Esophagus mucosa (tissue), 1 donor: ENCODE measurements around the gene PLB1. TPM values are rescaled to one million over a fixed set of nuclear protein-coding genes. Genes with fewer than 3 reads are reported as not detected.
A peak's percentile ranks its signal among the peaks of the same experiment; 100 is the strongest.

Source experiments
- ATAC-seq: fragments of 200-7000 bp; cut with Tn5 transposase; one replicate; pipeline ENCODE4 v1.9.1; 2020
- total RNA-seq: library from RNA; stranded (reverse); gene quantifications from one replicate; pipeline ENCODE4 v1.2.4, GENCODE V29; 2023
- donor health status: DM: yes; HTN: yes; CAD: no.

Gene PLB1
- total RNA-seq, 1 donor from 2014 or later, result 1.6 TPM

DNA sequence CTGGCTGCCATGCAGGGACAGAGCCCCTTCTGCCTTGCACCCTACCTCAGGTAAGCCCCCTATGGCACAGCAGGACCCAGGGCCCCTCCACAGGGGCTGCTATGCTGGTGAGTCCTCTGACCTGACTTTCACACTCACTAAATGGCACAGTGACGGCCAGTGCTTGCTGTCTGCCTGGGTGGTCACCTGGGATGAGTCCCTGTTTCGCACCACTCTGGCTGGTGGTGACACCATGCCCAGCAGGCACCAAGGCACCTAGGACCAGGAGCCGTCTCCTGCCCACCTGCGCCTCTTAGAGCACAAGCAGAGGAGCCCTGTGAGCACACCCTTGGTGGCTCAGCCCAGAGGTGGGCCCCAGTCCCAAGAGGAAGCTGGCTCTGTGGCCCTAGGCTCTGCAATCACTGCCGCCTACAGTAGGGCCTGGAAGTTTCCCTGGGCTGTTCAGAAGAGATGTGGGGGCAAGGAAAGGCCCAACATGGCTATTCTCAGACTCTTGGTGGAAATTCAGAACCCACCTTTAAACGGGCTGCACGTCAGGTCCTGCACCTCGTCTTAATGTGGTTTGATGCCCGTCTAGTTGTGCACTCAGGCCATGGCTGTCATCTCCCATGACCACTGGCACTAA is 96.0 kb downstream of the PLB1 start:
- ATAC-seq, result no peak

DNA sequence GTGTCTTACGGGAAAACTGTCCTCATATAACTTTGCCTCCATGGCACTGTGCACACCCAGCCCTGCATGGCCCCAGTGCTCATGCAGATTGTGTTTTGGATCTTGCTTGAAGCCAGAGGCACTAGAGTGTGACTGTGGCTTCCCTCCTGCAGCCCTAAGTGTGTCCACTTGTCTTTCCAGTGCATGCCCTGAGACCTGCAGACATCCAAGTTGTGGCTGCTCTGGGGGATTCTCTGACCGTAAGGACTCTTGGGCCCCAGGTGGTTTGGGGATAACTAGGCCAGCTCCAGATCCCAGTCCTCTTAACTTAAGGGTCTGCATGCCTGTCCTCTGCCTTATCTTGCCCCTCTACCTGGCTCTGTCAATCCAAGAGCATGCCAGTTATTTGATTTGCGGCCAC is 96.6 kb downstream of the PLB1 start:
- ATAC-seq, result no peak

DNA sequence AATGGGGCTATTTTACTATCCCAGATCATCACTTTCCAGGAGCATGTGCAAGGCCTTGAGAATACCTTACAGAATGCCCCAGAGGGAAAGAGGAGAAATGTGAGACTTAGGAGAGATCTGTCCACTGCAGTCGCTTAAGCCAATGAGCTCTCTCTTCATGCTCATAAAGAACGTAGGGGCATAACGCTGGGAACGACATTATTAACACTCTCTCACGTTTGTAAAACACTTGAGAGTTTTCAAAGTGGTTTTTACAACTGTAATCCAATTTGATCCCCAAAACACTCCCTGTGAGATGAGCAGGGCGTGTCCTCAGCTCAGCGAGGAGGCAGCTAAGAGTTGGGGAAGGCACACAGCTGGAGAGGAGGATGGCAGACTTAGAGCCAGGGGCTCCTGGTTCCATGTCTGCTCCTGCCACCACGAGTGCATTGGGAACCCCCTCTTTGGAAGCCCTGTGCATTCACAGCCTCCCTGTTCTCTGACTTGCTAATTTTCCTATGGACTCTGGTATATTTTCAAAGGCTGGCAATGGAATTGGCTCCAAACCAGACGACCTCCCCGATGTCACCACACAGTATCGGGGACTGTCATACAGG is 97.4 kb downstream of the PLB1 start:
- ATAC-seq, result peak; percentile 27

DNA sequence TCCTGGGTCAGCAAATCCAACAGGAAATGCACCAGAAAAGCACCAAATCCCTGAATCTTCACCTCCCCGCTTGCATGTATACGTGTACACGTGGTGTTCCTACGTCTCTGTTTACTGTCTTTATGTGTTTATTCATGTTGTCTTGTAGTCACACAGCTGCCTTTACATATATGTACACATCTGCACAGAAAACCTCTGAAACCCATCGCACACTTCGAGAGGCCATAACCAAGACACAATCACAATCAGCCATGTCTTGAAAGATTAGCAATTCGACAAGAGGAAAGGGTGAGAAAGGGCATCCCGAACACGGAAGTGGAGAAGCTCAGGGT is 98.1 kb downstream of the PLB1 start:
- ATAC-seq, result no peak

DNA sequence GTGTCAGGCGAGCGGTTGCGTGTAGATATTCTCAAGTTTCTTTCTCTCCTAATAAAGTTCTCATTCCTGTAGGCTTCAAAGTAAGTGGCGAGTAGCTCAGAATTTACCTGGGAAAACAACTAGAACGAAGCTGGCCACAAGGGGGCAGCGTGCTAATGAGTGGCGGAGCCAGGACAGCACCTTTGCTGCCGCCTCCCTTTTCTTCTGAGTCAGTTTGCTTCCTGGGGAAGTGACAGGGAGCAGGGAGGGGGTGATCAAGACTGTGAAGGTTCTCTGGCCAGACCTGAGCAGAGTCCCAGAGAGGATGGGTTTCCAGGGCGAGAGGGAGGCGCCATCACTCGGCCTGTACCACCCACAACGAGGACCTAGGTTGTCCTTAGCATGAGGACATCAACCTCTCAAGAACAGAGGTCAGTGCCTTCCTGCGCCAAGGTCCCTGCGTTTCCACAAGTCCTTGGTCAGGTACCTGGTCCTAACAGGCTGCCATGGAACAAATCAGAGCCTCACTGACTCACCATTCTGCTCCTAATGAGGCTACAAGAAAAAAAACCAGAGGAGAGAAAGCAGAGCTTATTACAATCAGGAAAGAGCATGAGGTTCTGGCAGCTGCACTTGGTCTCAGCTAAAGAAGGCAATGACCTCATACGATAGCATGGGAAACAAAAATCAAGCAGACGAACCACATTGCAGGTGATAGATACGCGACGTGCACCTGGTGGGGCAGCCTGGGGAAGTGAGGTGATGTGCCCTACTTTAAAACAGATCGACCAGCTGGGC is 98.7 kb downstream of the PLB1 start:
- ATAC-seq, result peak; percentile 89

DNA sequence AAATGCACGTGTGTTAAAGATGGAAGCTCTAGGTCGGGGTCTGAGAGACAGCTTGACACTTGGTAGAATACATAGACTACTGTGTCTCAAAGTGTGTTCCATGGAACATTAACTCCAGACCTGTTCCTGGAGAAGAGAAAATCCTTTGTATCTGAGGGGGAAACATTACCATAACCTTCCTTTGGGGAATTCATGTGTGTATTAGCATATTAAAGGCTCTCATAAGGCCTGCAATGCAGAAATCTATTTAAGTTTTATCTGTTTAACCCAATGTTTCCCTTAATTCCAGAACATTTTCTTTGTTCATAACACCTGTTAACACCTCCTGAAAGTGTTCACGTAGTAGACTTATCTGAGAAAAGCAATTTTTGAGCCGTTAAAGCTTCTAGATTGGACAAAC is 99.5 kb downstream of the PLB1 start:
- no peak for ATAC-seq

DNA sequence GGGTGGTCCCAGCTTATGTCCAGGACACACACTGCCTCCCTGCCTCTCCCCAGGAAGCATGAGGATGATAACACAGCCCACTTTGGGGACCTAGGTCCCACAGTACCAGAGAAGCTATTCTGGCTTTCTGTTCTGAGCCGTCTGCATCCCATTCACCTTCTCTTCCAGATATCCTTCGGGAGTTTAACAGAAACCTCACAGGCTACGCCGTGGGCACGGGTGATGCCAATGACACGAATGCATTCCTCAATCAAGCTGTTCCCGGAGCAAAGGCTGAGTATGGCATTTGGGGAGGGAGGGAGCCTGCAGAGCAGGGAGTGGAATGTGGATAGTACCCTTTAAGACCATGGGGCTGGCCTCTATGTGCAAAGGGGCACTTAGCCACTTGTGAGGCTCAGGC is 102.6 kb downstream of the PLB1 start:
- no peak for ATAC-seq

DNA sequence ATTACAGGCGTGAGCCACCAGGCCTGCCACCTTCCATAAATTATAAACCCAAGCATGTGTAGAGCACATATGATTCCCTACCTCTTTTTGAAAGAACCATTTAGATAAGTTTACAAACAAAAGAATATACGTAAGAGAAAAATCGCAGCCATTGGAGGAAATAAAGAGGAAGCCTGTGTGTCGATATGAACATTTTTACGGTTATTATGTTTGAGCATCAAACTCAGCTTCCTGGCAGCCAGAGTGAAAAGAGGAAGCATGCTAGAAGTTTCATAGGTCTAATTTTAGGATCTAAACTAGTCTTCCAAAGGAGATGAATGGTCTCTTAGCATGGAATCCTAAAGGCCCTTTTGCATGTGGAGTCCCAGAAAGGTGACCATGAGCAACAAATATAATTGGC is 104.3 kb downstream of the PLB1 start:
- ATAC-seq, result no peak

DNA sequence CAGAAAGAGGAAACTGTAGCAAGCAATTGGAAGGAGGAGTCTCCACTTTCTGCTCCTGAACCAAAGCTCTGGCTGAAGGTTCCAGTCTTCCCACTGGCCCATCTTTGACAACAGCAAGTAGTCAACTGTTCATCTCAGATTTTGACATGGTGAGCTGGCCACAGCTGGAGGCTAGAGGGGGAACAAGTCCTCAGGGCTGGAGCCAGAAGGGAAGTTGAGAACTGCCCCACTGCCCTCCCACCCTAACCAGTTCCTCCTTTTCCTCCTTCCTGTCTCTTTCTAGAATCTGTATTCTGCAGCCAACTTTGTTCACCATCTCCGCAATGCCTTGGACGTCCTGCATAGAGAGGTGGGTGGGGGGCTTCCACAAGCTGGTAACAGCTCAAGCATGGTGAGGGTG is 105.8 kb downstream of the PLB1 start:
- ATAC-seq, result no peak

DNA sequence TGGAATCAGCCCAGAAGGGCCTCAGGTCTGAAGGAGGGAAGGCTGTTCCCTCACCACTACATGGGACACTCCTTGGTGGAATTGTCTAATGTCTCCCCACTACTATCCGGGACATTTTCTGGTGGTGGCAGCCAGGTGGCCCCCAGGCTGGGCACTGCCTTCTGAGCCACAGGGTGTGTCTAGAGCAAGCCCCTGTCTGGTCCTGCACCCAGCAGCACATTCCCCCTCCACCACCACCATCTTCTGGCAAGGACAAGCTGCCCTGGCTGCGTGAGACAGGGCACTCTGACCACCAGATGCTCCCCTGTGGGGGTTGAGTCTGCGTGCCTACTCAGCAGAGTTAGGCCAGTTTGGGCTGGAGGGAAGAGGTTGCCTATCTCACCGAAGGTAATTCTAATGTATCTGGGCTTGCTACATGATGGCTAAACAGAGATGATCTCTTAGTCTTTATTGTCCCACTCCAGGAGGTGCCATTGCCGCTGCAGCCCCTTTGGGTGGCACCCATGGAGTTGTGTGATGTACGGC is 106.3 kb downstream of the PLB1 start:
- no peak for ATAC-seq

DNA sequence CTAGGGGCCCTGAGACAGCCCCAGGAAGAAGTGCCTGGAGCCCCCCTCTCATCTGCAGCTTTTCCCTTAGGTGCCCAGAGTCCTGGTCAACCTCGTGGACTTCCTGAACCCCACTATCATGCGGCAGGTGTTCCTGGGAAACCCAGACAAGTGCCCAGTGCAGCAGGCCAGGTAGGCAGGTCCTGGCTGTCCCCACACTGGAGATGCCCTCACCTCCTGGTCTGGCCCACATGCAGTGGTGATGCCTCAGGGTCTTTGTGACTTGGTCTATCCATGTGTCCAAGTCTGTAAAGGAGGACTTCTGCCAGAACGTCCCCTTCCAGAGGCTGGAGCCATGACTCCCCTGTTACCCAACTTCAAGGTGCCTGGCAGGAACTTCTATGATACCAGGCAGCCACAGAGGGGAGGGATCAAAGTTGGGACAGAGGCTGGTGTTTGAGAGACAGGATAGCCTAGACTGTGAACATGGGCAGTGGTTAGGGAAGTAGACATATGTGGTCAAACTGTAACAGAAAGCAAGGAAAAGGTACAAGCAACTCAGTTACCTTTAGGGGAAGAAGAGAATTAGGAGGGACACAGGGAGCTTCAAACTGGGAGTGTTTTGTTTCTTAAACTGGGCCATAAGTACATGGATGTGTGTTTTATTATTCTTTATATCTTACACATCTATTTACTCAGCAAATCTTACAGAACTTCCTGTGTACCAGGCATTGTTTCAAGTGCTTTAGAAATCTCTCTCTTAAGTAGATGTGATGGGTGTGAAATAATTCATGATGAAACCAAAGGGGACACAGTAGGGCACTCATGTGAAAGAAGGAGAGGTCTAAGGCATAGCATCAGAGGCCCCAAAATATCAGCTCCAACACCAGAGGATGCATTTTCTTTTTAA is 107.1 kb downstream of the PLB1 start:
- peak; percentile 33 for ATAC-seq

DNA sequence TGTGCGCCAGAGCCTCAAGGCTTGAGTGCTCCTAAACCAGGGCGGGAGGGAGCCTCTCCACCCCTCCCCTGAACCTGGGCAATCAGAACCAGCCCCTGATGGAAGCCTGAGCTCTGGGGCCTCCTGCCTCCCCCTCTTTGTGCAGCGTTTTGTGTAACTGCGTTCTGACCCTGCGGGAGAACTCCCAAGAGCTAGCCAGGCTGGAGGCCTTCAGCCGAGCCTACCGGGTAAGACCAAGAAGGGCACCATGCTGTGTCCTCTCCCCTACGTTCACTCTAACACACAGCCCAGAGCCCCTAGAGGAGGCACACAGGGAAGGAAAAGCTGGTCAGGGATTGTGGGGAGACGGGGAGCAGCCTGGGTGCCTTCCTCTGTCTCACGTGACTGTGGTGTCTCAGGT is 108.0 kb downstream of the PLB1 start:
- ATAC-seq, result no peak

DNA sequence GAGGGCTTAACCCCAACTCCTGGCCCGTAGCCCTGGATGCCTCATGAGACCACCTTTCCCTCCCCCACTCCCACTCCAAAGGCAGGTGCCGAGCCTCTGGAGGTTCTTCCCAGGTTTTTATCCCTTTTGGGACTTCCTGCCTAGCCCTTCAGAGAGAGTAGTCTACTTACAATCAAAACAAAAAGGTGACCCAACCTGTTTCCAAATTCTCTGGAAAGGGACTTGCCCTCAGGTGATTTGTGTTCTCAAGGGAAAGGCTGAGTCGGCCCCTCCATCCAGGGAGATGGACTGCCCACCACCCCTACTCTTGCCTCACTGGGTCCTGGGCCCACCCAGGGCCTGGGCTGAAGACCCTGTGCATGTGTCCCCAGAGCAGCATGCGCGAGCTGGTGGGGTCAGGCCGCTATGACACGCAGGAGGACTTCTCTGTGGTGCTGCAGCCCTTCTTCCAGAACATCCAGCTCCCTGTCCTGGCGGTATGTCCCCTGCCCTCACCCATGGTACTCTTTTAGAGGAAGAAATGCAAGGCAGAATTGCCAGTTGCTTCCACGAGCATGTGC is 108.5 kb downstream of the PLB1 start:
- ATAC-seq, result no peak

DNA sequence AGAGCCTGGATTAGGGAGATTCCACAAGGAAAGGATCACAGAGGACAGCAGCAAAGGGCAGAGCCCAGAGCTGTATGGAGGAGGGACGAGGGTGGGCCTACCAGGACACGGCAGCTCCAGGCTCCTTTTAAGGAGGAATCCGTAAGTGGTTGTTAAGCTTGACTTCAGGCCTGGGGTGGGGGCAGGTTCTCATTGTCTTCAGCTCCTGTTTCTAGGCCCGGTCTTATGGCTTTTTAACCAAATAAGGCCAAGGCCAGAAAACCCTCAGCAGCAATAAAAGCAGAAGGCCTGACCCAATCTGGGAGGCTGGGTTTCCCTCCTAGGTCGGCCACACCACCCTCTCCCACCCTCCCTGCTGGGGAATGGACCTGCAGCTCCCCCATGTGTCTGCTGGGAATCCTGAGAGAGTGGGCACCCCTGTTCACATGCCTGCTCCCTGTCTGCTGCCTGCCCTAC is 111.2 kb downstream of the PLB1 start:
- no peak for ATAC-seq

DNA sequence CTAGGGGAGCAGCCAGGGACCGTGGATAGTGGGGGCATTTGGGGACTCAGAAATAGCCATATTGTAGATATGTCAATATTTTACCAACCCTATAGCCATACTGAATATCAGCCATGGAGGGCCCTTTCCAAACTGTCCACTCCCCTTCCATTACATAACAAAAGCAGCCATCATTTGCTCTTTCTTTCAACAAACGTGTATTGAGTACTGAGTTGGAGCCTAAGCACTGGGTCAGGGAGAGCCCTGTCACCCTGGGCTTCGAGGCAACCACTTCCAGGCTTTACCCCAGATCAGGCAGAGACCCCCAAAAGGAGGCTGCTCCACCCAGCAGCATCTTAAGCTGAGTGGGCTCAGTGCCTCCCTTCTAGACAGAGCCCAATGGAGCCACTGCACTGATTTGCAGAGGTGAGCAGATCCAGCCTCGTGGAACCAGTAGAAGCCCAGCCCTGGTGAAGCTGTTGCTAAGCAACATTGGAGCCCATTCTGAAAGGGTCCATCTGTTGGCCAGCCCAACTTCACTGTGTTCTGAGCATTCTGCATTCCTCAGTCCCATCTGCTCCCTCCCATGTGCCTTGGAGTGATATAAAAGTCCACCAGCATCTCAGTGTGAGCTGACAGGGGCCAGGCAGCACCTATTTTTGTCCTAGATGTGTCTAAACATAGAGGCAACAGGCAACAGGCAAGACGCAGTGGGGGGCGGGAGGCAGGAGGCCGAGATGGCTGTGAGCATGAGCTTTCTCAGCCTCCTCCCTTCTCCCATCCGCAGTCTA is 112.1 kb downstream of the PLB1 start:
- no peak for ATAC-seq

DNA sequence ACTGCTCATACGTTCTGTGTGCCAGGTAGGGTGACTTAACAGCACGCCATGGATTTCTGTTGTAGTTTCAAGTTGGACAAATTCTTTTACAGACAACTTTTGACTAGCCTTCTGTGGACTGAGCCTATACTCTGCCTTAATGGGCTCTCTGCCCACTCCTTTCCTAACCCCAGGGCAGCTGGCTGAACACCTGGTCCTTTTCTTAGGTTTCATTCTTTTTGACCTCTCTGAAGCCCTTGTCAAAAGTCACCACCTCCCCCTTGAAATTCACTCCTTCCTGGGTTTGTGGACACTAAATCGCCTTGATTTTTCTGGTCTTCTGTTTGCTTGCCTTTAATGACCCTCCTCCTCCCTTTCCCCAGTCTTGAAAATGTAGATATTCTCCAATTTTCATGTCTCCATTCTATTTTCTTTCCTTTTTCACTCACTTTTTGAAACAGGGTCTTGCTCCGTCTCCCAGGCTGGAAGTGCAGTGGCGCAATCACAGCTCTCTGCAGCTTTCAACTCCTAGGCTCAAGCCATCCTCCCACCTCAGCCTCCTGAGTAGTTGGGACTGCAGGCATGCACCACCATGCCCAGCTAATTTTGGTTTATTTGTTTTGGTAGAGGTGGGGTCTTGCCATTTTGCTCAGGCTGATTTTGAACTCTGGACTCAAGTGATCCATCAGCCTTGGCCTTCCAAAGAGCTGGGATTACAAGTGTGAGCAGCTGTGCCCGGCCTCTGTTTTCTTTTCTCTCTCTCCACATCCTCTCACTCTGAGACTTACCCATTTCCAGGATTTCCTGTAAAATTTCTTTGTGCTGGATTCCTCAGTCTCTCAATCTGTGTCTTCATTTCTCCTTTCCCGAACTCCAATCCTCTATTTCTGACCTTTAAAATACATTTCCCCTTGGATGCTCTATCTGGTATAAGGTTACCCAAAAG is 112.9 kb downstream of the PLB1 start:
- no peak for ATAC-seq

DNA sequence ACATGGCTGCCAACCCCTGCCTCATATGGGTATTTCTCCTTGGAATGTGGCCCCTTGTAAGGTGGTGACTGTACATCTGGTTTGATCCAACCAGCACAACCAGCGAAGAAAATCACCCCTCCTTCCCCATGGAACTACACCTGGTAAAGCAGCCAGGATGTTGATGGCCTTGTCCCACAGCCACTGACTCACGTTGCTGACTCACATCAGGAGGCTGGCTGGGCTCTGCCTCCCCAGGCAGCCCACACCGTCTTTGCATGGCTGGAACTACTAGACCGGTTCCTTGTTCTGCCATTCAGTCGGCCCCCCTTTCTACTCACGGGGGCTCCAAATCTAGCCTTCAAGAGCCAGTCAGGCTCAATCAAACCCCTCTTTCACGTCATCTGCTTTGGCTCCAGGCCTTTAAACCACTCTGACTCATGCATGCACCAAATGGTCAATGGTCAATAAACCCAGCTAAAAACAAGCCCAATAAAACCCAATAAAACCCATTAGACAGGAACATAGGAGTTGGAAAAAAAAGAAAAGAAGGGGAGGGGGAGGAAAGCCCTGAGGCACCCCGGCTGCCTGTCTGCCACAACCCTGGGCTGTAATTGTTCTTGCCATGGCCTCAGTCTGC is 114.8 kb downstream of the PLB1 start:
- peak; percentile 90 for ATAC-seq

DNA sequence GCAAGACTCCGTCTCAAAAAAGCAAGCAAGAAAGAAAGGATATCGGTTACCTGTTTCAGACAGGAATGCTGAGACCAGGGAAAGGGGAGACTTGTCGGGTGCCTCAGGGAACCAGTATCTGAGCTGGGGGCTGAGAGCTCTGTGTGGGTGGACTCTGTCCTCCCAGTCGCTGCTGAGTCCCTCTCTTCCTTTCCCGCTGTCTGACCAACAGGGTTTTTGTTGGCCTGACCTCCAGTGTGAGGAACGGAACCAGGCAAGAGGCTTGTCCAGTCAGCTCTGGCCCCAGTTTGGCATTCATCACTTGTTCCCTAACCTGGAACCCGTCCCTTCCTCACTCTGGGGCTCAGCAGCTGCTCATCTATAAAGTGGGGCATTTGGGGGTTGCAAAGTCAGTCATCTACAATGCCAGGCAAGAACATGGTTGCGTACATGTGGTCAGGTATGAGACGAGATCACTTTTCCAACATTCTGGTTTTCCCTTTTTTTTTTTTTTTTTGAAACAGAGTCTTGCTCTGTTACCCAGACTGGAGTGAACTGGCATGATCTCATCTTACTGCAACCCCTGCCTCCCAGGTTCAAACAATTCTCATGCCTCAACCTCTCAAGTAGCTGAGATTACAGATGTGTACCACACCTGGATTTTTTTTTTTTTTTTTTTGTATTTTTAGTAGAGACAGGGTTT is 116.4 kb downstream of the PLB1 start:
- no peak for ATAC-seq

DNA sequence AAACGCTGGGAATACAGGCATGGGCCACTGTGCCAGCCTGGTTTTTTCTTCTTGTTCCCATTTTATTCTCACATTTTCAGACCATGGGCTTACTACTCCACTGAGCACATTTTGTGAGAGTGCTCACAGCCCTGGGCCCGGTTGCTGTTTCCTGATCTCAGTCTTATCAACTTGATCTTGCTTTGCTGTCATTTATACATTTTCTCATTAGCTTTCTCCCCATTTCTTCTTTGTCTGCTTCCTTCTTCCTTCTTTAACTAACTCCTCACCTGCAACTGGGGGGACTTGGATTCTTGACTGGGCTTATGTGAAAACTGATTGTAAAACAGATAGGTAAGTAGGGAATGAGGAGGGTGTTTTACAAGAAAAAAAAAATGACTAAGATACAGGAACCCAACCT is 117.3 kb downstream of the PLB1 start:
- no peak for ATAC-seq
